SHP77 treated with DMSO at 0.1 percent for 48 hours (cell line): ENCODE results near the gene SF1.

Source experiments
- DNase-seq: peaks from one replicate; lab custom pipeline; 2025; lab: John Stamatoyannopoulos, UW

The SF1 gene

GRCh38 chr11:64801158-64801464, 22.8 kb upstream of the SF1 start:
- no peak for DNase-seq

- no peak for DNase-seq
Observed at GRCh38 chr11:64800303-64801157, 22.2 kb upstream of the SF1 start.

- no peak for DNase-seq
Observed at GRCh38 chr11:64799623-64800302, 21.4 kb upstream of the SF1 start.

GRCh38 chr11:64799256-64799622, 20.9 kb upstream of the SF1 start:
- no peak for DNase-seq

GRCh38 chr11:64796757-64797541, 18.6 kb upstream of the SF1 start:
- DNase-seq, result no peak

GRCh38 chr11:64796047-64796756, 17.9 kb upstream of the SF1 start:
- no peak for DNase-seq

GRCh38 chr11:64794526-64794925, 16.2 kb upstream of the SF1 start:
- no peak for DNase-seq

- no peak for DNase-seq
Observed at GRCh38 chr11:64793271-64794160, 15.2 kb upstream of the SF1 start.

GRCh38 chr11:64792482-64792881, 14.1 kb upstream of the SF1 start:
- DNase-seq, result no peak

- no peak for DNase-seq
Observed at GRCh38 chr11:64791781-64792291, 13.5 kb upstream of the SF1 start.

GRCh38 chr11:64790205-64791095, 12.1 kb upstream of the SF1 start:
- no peak for DNase-seq

GRCh38 chr11:64789331-64790204, 11.2 kb upstream of the SF1 start:
- DNase-seq, result no peak

- DNase-seq, result no peak
Observed at GRCh38 chr11:64788321-64789215, 10.2 kb upstream of the SF1 start.

- DNase-seq, result peak; percentile 31
Observed at GRCh38 chr11:64787526-64788320, 9.4 kb upstream of the SF1 start.

GRCh38 chr11:64786308-64786707, 8.0 kb upstream of the SF1 start:
- DNase-seq, result no peak

- DNase-seq, result no peak
Observed at GRCh38 chr11:64784813-64785581, 6.7 kb upstream of the SF1 start.

GRCh38 chr11:64778223-64778472, 194 bp downstream of the SF1 start:
- DNase-seq, result no peak
